Measurements from ENCODE around the gene CABLES2. TPM values are rescaled to one million over a fixed set of nuclear protein-coding genes. Genes with fewer than 3 reads are reported as not detected.

Gene CABLES2
- total and polyA plus RNA-seq, 3 experiments from 2014 or later: 3.2 to 9.2 (median 8.6) TPM

- H3K27ac ChIP-seq (ENCODE audit: low read depth, low read length): peak within 1 kb of the TSS; percentile 61
- ChIA-PET CTCF (interaction anchor here (1.2 to 1.5 kb wide), 2 partner anchors 15 to 357 kb away, joined by 3 to 5 read pairs; no protein-coding TSS in a partner anchor), POLR2A (no interaction called here)
- no peaks in the 10 kb centered on the region for H3K9me3 ChIP-seq (ENCODE audit: low read length)
- Mint-ChIP-seq H3K9me3 (no peaks in the 10 kb centered on the region), H3K4me3 (peak within 1 kb of the TSS in 6 of 7 donors; percentile 16 to 88 (median 68)), H3K27ac (peak within 1 kb of the TSS in 1 of 8 donors; percentile 29), H3K4me1 (peaks cover 0 to 8% (median 2%) of the 10 kb centered on the region in 3 donors), H3K27me3 (peaks cover 19 to 32% of the 10 kb centered on the region in 2 donors), H3K36me3 (no peaks in the 10 kb centered on the region)
- H3K27me3 ChIP-seq (ENCODE audit: insufficient read depth, low read length, poor library complexity, severe bottlenecking): peaks cover 22% of the 10 kb centered on the region
- H3K36me3 ChIP-seq (ENCODE audit: insufficient read depth, low read length): no peaks in the 10 kb centered on the region
- H3K4me3 ChIP-seq (ENCODE audit: low read length): no peak within 1 kb of the TSS
- H3K4me1 ChIP-seq (ENCODE audit: insufficient read depth, low read length): peaks cover 18% of the 10 kb centered on the region
- DNase-seq: no peak
Measured at GRCh38 chr20:62367136-62367632, 39.9 kb downstream of the CABLES2 start, which contains the start of gene LAMA5. Gene LAMA5 (minus strand): TSS chr20:62367312. CDS start chr20:62367245, 67 bp downstream.

- peaks cover 18% of the 10 kb centered on the region for H3K4me1 ChIP-seq (ENCODE audit: insufficient read depth, low read length)
- ChIA-PET CTCF (interaction anchor here (1.2 to 1.5 kb wide), 2 partner anchors 16 to 356 kb away, joined by 3 to 5 read pairs; no protein-coding TSS in a partner anchor), POLR2A (no interaction called here)
- no peak overlapping the region for H3K4me3 ChIP-seq (ENCODE audit: low read length)
- Mint-ChIP-seq H3K36me3 (no peaks in the 10 kb centered on the region), H3K27ac (peak overlapping the region in 1 of 8 donors; percentile 29), H3K9me3 (no peaks in the 10 kb centered on the region), H3K4me3 (peak overlapping the region in 3 of 7 donors; percentile 13 to 29 (median 15)), H3K4me1 (peaks cover 0 to 8% (median 2%) of the 10 kb centered on the region in 3 donors), H3K27me3 (peaks cover 19 to 32% of the 10 kb centered on the region in 2 donors)
- H3K36me3 ChIP-seq (ENCODE audit: insufficient read depth, low read length): no peaks in the 10 kb centered on the region
- peak overlapping the region; percentile 61 for H3K27ac ChIP-seq (ENCODE audit: low read depth, low read length)
- no peaks in the 10 kb centered on the region for H3K9me3 ChIP-seq (ENCODE audit: low read length)
- H3K27me3 ChIP-seq (ENCODE audit: insufficient read depth, low read length, poor library complexity, severe bottlenecking): peaks cover 22% of the 10 kb centered on the region
- peak in 1 of 5 donors; percentile 11 for DNase-seq
Measured at GRCh38 chr20:62366370-62367135, 40.5 kb downstream of the CABLES2 start.

- Mint-ChIP-seq H3K36me3 (no peaks in the 10 kb centered on the region), H3K27ac (peak overlapping the region in 1 of 8 donors; percentile 29), H3K4me3 (peak overlapping the region in 5 of 7 donors; percentile 12 to 73 (median 15)), H3K27me3 (peaks cover 19 to 32% of the 10 kb centered on the region in 2 donors), H3K4me1 (peaks cover 0 to 8% (median 2%) of the 10 kb centered on the region in 3 donors), H3K9me3 (no peaks in the 10 kb centered on the region)
- H3K27me3 ChIP-seq (ENCODE audit: insufficient read depth, low read length, poor library complexity, severe bottlenecking): peaks cover 22% of the 10 kb centered on the region
- no peak for DNase-seq
- POLR2A ChIA-PET: no interaction called here
- peaks cover 18% of the 10 kb centered on the region for H3K4me1 ChIP-seq (ENCODE audit: insufficient read depth, low read length)
- H3K36me3 ChIP-seq (ENCODE audit: insufficient read depth, low read length): no peaks in the 10 kb centered on the region
- H3K9me3 ChIP-seq (ENCODE audit: low read length): no peaks in the 10 kb centered on the region
- peak overlapping the region; percentile 61 for H3K27ac ChIP-seq (ENCODE audit: low read depth, low read length)
- no peak overlapping the region for H3K4me3 ChIP-seq (ENCODE audit: low read length)
- CTCF ChIA-PET: interaction anchor here (1.5 kb wide), 1 partner anchor 16 kb away, joined by 3 read pairs; no protein-coding TSS in a partner anchor
Measured at GRCh38 chr20:62365814-62366369, 41.2 kb downstream of the CABLES2 start.

- H3K9me3 ChIP-seq (ENCODE audit: low read length): no peaks in the 10 kb centered on the region
- no peak overlapping the region for H3K27ac ChIP-seq (ENCODE audit: low read depth, low read length)
- Mint-ChIP-seq H3K4me3 (peak overlapping the region in 5 of 7 donors; percentile 36 to 73 (median 46)), H3K4me1 (peaks cover 0 to 8% (median 2%) of the 10 kb centered on the region in 3 donors), H3K27me3 (peaks cover 19 to 32% of the 10 kb centered on the region in 2 donors), H3K9me3 (no peaks in the 10 kb centered on the region), H3K27ac (no peak overlapping the region), H3K36me3 (no peaks in the 10 kb centered on the region)
- no peak for DNase-seq
- H3K27me3 ChIP-seq (ENCODE audit: insufficient read depth, low read length, poor library complexity, severe bottlenecking): peaks cover 22% of the 10 kb centered on the region
- no peak overlapping the region for H3K4me3 ChIP-seq (ENCODE audit: low read length)
- POLR2A ChIA-PET: no interaction called here
- H3K4me1 ChIP-seq (ENCODE audit: insufficient read depth, low read length): peaks cover 18% of the 10 kb centered on the region
- CTCF ChIA-PET: interaction anchor here (1.9 kb wide), 1 partner anchor 18 kb away, joined by 5 read pairs; no protein-coding TSS in a partner anchor
- H3K36me3 ChIP-seq (ENCODE audit: insufficient read depth, low read length): no peaks in the 10 kb centered on the region
Measured at GRCh38 chr20:62364911-62365736, 42.0 kb downstream of the CABLES2 start.

- H3K36me3 Mint-ChIP-seq: no peaks in the 10 kb centered on the region
- Histone ChIP-seq H3K27me3 (ENCODE audit: insufficient read depth, low read length, poor library complexity, severe bottlenecking) (peaks cover 18% of the 10 kb centered on the region), H3K4me3 (ENCODE audit: low read length) (no peak overlapping the region), H3K27ac (ENCODE audit: low read depth, low read length) (no peak overlapping the region), H3K9me3 (ENCODE audit: low read length) (no peaks in the 10 kb centered on the region), H3K4me1 (ENCODE audit: insufficient read depth, low read length) (peaks cover 18% of the 10 kb centered on the region), H3K36me3 (ENCODE audit: insufficient read depth, low read length) (no peaks in the 10 kb centered on the region)
- H3K27me3 Mint-ChIP-seq: peaks cover 14 to 27% of the 10 kb centered on the region in 2 donors
- H3K27ac Mint-ChIP-seq: no peak overlapping the region
- no peak overlapping the region for H3K4me3 Mint-ChIP-seq
- POLR2A ChIA-PET: no interaction called here
- H3K4me1 Mint-ChIP-seq: peaks cover 0 to 8% (median 2%) of the 10 kb centered on the region in 3 donors
- CTCF ChIA-PET: interaction anchor here (1.9 kb wide), 1 partner anchor 18 kb away, joined by 5 read pairs; no protein-coding TSS in a partner anchor
- no peak for DNase-seq
- H3K9me3 Mint-ChIP-seq: no peaks in the 10 kb centered on the region
Measured at GRCh38 chr20:62363920-62364851, 42.9 kb downstream of the CABLES2 start.

- peaks cover 12 to 23% of the 10 kb centered on the region in 2 donors for H3K27me3 Mint-ChIP-seq
- ChIA-PET CTCF (interaction anchor here (1.9 kb wide), 1 partner anchor 19 kb away, joined by 5 read pairs; no protein-coding TSS in a partner anchor), POLR2A (no interaction called here)
- H3K4me1 Mint-ChIP-seq: peaks cover 0 to 5% (median 0%) of the 10 kb centered on the region in 3 donors
- H3K27ac Mint-ChIP-seq: no peak overlapping the region
- H3K36me3 ChIP-seq (ENCODE audit: insufficient read depth, low read length): no peaks in the 10 kb centered on the region
- H3K4me3 Mint-ChIP-seq: no peak overlapping the region
- H3K27me3 ChIP-seq (ENCODE audit: insufficient read depth, low read length, poor library complexity, severe bottlenecking): peaks cover 13% of the 10 kb centered on the region
- H3K9me3 Mint-ChIP-seq: no peaks in the 10 kb centered on the region
- H3K9me3 ChIP-seq (ENCODE audit: low read length): no peaks in the 10 kb centered on the region
- no peaks in the 10 kb centered on the region for H3K36me3 Mint-ChIP-seq
- H3K4me3 ChIP-seq (ENCODE audit: low read length): no peak overlapping the region
- H3K27ac ChIP-seq (ENCODE audit: low read depth, low read length): no peak overlapping the region
- no peak for DNase-seq
- H3K4me1 ChIP-seq (ENCODE audit: insufficient read depth, low read length): peaks cover 16% of the 10 kb centered on the region
Measured at GRCh38 chr20:62362991-62363919, 43.8 kb downstream of the CABLES2 start.
